Activated CD4-positive, CD25-positive, alpha-beta regulatory T cell (primary cell): ENCODE results near the gene ARL15.

ENCODE experiments used
- DNase-seq, 4 experiments: peaks; one replicate each; lab custom pipeline; 2025; lab: John Stamatoyannopoulos, UW

Gene ARL15

GRCh38 chr5:54159153-54159892, 151.1 kb downstream of the ARL15 start:
- no peak for DNase-seq

GRCh38 chr5:54156577-54156976, 153.8 kb downstream of the ARL15 start:
- DNase-seq: no peak

DNA sequence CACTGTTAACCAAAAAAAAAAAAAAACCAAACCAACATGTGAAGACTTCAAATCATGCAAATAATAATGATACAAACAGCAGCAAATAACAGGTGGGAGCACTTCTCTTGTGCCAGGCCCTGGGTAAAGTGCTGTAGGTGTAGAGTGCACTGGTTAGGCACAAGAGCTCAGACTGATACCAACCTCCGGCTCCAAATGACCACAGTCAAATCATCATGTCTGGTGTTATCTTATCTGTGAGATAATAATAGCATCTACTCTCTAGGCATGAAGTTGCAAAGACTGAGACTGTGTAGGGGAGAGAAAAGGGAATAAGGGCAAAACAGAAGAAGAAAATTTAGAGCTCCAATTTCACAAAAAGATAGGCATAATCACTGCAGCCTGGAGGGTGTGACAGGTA, 159.5 kb downstream of the ARL15 start:
- DNase-seq: no peak

- DNase-seq: no peak
Measured at GRCh38 chr5:54148858-54149257, 161.5 kb downstream of the ARL15 start.

GRCh38 chr5:54148067-54148845, 162.1 kb downstream of the ARL15 start:
- no peak for DNase-seq

- no peak for DNase-seq
Measured at GRCh38 chr5:54146916-54147315, 163.5 kb downstream of the ARL15 start.

DNA sequence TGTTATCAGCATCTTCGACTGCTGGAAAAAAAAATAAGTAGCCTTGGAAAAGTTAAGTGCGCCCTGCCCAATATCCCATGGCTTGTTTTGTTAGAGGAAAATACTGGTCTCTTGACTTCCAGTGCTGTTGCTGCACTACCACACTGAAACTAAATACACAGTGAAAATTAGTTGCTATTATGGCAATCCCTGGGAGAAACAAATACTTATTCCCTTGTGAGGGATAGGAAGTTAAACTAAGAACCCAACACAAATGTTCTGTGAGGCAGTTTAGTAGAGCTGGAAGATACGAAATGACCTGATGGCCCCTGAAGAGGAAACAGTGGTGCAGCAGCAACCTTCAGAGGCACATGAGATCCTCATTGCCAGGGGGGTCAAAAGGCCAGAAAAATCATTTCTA, 164.0 kb downstream of the ARL15 start:
- DNase-seq: no peak

GRCh38 chr5:54140247-54140840, 170.0 kb downstream of the ARL15 start:
- DNase-seq: no peak

DNA sequence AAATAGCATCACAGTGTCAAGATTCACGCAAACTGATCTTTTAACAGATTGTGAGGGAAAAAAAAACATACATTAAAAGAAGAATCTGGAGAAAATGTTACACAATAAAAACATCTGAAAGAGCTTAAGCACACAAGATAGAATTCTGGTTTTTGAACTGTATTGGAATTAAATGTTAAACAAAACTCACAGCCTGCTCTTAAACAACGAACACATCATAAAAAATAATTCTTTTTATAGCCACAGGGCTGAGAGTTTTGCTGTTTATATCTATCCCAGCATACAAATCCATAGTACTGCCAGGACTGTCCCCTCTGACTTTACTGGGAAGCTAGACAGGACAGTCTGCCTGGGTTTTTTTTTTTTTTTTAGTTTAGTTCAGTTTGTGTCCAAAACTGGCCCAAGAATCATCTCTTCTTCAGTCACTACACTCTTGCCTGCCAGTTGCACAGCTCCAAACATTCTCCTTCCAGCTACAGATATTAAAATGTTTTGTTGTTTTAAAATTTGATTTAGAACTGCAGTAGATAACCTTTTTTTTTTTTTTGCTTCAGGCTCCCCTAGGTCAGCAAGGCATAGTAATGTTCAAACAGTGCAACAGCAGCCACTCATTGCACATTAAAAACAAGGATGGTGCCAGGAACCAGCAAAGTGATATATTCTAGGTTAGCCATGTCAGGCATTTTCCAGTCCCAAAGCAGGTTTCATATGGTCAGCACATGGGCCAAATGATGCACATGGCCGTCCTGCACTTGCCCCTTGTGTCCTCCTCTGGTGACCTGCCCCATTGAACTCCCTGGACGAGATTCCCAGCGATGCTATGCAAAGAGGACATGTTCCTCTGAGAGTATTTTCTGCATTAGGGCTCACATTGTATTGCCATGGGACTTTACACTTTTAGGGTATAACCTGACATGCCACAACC, 173.6 kb downstream of the ARL15 start:
- DNase-seq: no peak

- DNase-seq: no peak
Measured at GRCh38 chr5:54135042-54135441, 175.3 kb downstream of the ARL15 start.

DNA sequence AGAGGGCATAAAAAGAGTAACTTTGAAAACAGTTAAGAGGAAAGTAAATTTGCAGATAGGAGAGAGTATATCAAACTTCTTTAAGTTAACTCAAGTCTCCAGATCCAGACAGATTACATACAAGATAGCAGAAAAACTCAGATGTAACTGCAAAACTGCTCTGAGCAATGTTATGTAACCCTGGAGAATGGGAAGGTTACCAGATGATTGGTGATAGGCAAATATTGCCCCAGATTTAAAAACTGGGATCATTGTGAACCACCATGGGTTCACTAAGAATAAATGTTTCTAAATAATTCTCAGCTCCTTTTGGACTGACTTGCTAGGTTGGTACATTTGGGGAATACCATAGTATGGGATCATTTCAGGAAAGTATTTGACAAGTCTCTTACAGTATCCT, 176.5 kb downstream of the ARL15 start:
- no peak for DNase-seq

GRCh38 chr5:54120473-54120872, 189.9 kb downstream of the ARL15 start:
- DNase-seq: no peak

DNA sequence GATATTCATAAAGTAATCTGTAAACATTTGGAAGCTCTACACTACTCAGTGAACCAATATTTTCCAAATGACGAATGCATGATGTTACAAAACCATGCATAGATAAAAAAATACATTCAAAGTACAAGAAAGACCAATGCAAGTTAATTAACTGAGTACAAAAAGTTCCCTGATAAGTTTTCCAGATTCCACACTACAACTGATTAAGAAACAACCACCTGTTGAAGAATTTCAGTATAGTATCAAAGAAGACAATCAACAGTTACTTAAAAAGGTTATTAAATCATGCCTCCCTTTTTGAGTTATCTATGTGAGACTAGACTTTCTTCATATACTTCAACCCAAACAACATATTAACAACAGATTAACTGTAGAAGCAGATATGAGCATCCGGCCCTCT, 192.4 kb downstream of the ARL15 start:
- DNase-seq: no peak

GRCh38 chr5:54115735-54116403, 194.5 kb downstream of the ARL15 start:
- DNase-seq: no peak

- DNase-seq: no peak
Measured at GRCh38 chr5:54113060-54113459, 197.3 kb downstream of the ARL15 start.

DNA sequence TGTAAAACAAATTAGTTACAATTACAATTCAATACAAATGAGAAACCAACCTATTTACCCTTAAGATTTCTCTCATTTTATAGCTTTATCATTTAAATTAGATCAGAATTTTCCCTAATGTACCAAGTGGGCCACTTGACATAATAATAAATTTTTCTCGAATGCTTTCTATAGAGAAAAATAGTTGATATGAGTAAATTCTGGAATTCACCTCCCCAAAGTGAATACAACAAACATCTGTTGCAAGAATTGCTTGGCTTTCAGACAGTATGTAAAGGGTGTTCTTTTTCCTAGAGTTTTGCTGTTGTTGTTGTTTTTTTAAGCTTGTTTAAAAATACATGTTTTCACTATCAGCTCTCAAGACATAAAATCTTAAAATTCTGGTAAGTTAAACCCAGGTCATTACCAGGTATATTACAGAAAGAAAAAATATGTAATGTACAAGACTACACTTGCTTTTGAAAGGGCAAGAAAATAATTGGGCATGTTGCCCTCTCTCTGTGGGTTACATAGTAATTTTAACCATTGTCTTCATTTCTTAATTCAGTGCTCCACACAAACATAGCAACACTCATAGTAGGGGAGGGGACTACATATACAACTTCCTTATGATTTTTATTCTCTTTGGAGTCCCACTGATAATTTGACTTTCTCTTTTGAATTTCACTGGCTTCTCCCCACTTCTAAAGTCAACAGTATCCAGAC, 200.6 kb downstream of the ARL15 start:
- no peak for DNase-seq

DNA sequence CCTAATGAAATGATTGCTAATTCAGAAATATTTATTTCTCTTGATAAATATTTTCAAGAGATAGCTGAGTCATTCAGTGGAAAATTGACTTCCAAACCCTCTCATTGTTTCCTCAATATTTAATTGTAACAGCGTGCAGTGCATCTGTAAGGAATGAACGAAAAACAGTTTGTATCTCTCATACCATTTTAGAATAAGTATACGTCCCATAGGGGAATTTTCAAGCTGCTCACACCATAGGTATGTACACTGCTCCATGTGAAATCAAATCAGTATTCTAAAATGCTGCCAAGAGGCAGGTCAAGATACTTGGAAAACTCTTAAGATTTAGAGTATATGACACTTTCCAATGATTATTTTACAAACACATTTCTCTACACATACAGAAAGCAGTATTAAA, 202.2 kb downstream of the ARL15 start:
- DNase-seq: no peak

GRCh38 chr5:54103871-54104270, 206.5 kb downstream of the ARL15 start:
- DNase-seq: no peak

GRCh38 chr5:54098267-54098666, 212.1 kb downstream of the ARL15 start:
- no peak for DNase-seq

DNA sequence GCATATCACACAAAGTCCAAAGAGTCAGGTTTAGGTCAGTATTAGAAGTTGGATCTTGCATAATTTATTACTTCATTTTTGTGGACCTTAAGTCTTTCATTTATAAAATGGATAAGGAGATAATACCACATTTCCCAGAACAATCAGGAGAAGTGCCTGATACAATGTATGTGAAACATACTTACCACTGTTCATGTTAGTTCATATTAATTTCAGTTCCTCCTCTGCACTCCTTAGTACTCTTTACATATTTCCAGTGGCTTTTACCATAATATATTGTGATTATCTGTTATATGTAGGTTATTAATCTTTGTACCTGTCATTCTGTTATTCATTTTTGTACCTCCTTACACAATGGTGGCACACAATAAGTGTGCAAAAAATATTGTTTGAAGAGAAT, 214.4 kb downstream of the ARL15 start:
- DNase-seq: no peak

DNA sequence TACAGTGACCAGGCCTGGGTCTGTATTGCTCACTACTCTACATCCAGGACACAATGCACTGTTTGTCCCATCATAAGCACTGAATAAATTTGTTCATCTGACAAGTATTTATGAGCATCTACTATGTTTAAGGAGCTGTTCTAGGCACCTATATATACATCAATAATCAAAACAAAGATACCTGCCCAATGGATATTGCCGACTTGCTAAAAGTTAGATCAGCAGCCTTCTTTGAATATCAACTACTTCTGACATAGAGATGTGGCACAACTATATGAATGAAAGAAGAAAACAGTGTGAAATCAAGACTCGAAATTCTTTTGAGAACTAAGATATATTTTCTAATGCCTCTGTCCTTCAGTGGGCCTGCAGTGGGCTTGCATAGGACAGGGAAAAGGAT, 215.7 kb downstream of the ARL15 start:
- DNase-seq: no peak
